HFF-Myc (cell line): ENCODE data around the gene OR4N2.
"Not testable (repeated sequence)": the region's sequence is repeated elsewhere in the genome, so short reads cannot be mapped to it uniquely, and the experiment has no call there.

ENCODE experiments used
- DNase-seq: peaks from one replicate; pipeline ENCODE4 v3.0.0-alpha.2; 2011; ENCODE audit warnings: low read depth; ENCODE audit errors: extremely low read depth
- H3K4me3 ChIP-seq: replicated peaks from 2 replicates; pipeline ENCODE4 v1.5.1; 2011; ENCODE audit warnings: low read depth, mild to moderate bottlenecking, control low read depth, low read length
- CTCF ChIP-seq: IDR thresholded peaks from 2 replicates; pipeline ENCODE4 v1.5.1; 2012; ENCODE audit warnings: mild to moderate bottlenecking, low read depth, low read length, control low read depth; ENCODE audit errors: missing control alignments

OR4N2 gene

DNA sequence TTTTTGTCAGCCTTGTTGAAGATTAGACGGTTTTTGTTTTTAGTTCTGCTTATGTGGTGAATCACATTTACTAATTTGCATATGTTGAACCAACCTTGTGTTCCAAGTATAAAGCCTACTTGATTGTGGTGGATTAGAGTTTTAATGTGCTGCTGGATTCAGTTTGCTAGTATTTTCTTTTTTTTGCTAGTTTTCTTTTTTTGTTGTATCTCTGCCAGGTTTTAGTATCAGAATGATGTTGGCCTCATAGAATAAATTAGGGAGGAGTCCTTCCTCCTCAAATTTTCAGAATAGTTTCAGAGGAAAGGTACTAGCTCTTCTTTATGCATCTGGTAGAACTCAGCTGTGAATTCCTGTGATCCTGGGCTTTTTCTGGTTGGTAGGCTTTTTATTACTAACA is at the start of gene OR4N2:
TSS of gene OR4N2 (plus strand) at position 301 of the 400 bp plus-strand sequence. CDS start 23,679 bp downstream, outside the sequence.
- H3K4me3 ChIP-seq, DNase-seq: not testable (repeated sequence)

DNA sequence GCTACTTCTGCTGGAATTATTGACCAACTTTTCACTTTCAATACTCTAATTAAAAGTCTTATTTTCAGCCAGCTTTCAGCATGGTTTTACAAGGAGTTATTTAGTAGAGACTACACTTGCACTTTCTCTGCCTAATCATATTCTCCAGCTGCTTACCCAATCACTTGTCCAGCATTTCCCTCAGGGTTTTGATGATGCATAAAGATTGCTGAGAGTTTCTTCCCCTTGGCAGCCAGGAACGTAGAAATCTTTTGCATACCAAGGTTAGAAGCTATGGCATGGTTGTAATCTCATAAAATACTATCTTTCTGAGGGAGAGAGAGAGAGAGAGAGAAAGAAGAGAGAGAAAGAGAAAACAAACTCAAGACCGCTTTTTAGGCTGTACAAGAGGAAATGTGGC is 49.4 kb upstream of the OR4N2 start:
- TF ChIP-seq CTCF = no peak
- no peak for DNase-seq
- no peak overlapping the region for H3K4me3 ChIP-seq

GRCh38 chr14:19771491-19771890 is 32.1 kb upstream of the OR4N2 start:
- not testable (repeated sequence) for H3K4me3 ChIP-seq, DNase-seq

- no peak for DNase-seq
- no peak for TF ChIP-seq CTCF
- H3K4me3 ChIP-seq = no peak overlapping the region
Observed at GRCh38 chr14:19771895-19772430, 31.6 kb upstream of the OR4N2 start.

- DNase-seq, H3K4me3 ChIP-seq: not testable (repeated sequence)
Observed at GRCh38 chr14:19772454-19772853, 31.1 kb upstream of the OR4N2 start.

GRCh38 chr14:19773204-19773603 is 30.4 kb upstream of the OR4N2 start, which contains the start of gene OR4M1:
TSS of gene OR4M1 (plus strand) at chr14:19773504. CDS start at chr14:19780323, 6,819 bp downstream.
- not testable (repeated sequence) for DNase-seq

DNA sequence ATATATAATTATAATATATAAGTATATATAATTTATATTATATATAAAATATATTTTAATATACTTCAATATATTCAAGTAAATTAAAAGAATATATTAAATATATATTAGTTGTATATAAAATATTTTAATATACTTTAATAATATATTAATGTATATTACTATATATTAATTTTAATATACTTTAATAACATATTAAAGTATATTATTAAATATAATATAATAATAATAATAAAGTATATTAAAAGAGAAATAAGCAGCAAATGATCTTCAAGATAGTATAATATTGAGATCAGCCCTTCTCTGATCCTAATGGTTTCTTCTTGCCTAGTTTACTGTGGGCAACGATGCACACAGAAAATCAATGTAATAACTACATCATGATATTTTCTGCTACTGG is 28.0 kb upstream of the OR4N2 start:
- H3K4me3 ChIP-seq = no peak overlapping the region
- DNase-seq = no peak
- no peak for TF ChIP-seq CTCF

More at GRCh38 chr14:19773204-19773603, 30.4 kb upstream of the OR4N2 start, which contains the start of gene OR4M1:
- not testable (repeated sequence) for H3K4me3 ChIP-seq

GRCh38 chr14:19785848-19786247 is 17.7 kb upstream of the OR4N2 start:
- DNase-seq, H3K4me3 ChIP-seq: not testable (repeated sequence)

DNA sequence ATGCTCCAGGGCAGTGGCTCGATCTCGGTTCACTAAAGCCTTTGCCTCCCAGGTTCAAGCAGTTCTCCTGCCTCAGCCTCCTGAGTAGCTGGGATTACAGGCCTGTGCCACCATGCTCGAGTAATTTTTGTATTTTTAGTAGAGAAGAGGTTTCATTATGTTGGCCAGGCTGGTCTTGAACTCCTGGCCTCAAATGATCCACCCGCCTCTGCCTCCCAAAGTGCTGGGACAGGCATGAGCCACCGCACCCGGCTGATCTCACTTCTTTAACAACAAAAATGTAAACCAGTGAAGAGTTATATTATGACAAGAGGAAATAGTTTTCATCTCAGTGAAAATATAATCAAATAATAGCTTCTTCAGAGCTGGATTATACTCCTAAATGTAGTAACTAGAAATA is 16.3 kb upstream of the OR4N2 start:
- DNase-seq, H3K4me3 ChIP-seq: not testable (repeated sequence)

- DNase-seq, H3K4me3 ChIP-seq: not testable (repeated sequence)
Observed at GRCh38 chr14:19788150-19788549, 15.4 kb upstream of the OR4N2 start.

GRCh38 chr14:19796520-19797108 is 7.0 kb upstream of the OR4N2 start:
- H3K4me3 ChIP-seq, DNase-seq: not testable (repeated sequence)
